Mucosa of descending colon (tissue), 3 donors: ENCODE results near the gene TNFRSF6B. TPM values are rescaled to one million over a fixed set of nuclear protein-coding genes. Genes with fewer than 3 reads are reported as not detected.

Experiments
- ATAC-seq: fragments of 200-7000 bp; cut with Tn5 transposase; one replicate; pipeline ENCODE4 v1.9.1; 2020; ENCODE audit warnings: mild to moderate bottlenecking, moderate library complexity
- DNase-seq, 3 donors: peaks; one replicate each; pipeline ENCODE4 v3.0.0-alpha.2; 2020
- H3K36me3 ChIP-seq: fragments of 200-600 bp; one replicate; pipeline ENCODE4 v1.8.0; 2021; ENCODE audit warnings: low read depth, mild to moderate bottlenecking
- H3K4me1 ChIP-seq: fragments of 200-600 bp; one replicate; pipeline ENCODE4 v1.8.0; 2021; ENCODE audit warnings: low read depth, mild to moderate bottlenecking
- H3K4me3 ChIP-seq: fragments of 200-600 bp; one replicate; pipeline ENCODE4 v1.8.0; 2021; ENCODE audit warnings: mild to moderate bottlenecking
- H3K9me3 ChIP-seq: fragments of 200-600 bp; one replicate; pipeline ENCODE4 v1.8.0; 2021; ENCODE audit warnings: mild to moderate bottlenecking
- intact Hi-C, 2 donors: fragments of 100-400 bp; cut with DNase I in 1 of 2; cut with micrococcal nuclease in 1 of 2; formaldehyde crosslinking; loops; one replicate each; pipeline versions ENCODE4 v1.11.0 to v1.11.1; 2022; cut with DNase I, micrococcal nuclease
- total RNA-seq, 3 donors: library from RNA; stranded (reverse); fragmentation: NEBNext Ultra II Directional in 2 of 3; extraction: Animal tissue kit (Norgen Biotek cat#: 25700) in 2 of 3; gene quantifications; one replicate each; pipeline versions ENCODE4 v1.2.1 to v1.2.4, GENCODE V29; 2021 to 2023
- TF ChIP-seq, protein P1 (sequence below): fragments of 200-600 bp; IDR thresholded peaks from one replicate; pipeline ENCODE4 v1.8.0; 2022; ENCODE audit warnings: antibody characterized with exemption, mild to moderate bottlenecking
- donor health status: DM: no; HTN: no; CAD: no; lungs with moderate emphysema.
- donor health status: DM: no; HTN: no; CAD: no.
- donor health status: DM: no; HTN: yes; CAD: no.

The TNFRSF6B gene
- total RNA-seq, 3 donors from 2014 or later = 19.7 TPM; not detected in 2

DNA sequence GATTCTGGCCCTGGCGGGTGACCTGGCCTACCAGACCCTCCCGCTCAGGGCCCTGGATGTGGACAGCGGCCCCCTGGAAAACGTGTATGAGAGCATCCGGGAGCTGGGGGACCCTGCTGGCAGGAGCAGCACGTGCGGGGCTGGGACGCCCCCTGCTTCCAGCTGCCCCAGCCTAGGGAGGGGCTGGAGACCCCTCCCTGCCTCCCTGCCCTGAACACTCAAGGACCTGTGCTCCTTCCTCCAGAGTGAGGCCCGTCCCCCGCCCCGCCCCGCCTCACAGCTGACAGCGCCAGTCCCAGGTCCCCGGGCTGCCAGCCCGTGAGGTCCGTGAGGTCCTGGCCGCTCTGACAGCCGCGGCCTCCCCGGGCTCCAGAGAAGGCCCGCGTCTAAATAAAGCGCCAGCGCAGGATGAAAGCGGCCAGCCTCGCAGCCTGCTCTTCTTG is 42.3 kb downstream of the TNFRSF6B start:
- Histone ChIP-seq H3K4me1 (peaks cover 43% of the 10 kb centered on the region), H3K36me3 (peaks cover under 1% of the 10 kb centered on the region), H3K9me3 (no peaks in the 10 kb centered on the region), H3K4me3 (no peak overlapping the region)
- DNase-seq (peak; percentile 77 to 88 (median 86)), ATAC-seq (peak; percentile 49)
- TF ChIP-seq, protein P1, sequence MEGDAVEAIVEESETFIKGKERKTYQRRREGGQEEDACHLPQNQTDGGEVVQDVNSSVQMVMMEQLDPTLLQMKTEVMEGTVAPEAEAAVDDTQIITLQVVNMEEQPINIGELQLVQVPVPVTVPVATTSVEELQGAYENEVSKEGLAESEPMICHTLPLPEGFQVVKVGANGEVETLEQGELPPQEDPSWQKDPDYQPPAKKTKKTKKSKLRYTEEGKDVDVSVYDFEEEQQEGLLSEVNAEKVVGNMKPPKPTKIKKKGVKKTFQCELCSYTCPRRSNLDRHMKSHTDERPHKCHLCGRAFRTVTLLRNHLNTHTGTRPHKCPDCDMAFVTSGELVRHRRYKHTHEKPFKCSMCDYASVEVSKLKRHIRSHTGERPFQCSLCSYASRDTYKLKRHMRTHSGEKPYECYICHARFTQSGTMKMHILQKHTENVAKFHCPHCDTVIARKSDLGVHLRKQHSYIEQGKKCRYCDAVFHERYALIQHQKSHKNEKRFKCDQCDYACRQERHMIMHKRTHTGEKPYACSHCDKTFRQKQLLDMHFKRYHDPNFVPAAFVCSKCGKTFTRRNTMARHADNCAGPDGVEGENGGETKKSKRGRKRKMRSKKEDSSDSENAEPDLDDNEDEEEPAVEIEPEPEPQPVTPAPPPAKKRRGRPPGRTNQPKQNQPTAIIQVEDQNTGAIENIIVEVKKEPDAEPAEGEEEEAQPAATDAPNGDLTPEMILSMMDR = no peak
- intact Hi-C loops = no loop called here

DNA sequence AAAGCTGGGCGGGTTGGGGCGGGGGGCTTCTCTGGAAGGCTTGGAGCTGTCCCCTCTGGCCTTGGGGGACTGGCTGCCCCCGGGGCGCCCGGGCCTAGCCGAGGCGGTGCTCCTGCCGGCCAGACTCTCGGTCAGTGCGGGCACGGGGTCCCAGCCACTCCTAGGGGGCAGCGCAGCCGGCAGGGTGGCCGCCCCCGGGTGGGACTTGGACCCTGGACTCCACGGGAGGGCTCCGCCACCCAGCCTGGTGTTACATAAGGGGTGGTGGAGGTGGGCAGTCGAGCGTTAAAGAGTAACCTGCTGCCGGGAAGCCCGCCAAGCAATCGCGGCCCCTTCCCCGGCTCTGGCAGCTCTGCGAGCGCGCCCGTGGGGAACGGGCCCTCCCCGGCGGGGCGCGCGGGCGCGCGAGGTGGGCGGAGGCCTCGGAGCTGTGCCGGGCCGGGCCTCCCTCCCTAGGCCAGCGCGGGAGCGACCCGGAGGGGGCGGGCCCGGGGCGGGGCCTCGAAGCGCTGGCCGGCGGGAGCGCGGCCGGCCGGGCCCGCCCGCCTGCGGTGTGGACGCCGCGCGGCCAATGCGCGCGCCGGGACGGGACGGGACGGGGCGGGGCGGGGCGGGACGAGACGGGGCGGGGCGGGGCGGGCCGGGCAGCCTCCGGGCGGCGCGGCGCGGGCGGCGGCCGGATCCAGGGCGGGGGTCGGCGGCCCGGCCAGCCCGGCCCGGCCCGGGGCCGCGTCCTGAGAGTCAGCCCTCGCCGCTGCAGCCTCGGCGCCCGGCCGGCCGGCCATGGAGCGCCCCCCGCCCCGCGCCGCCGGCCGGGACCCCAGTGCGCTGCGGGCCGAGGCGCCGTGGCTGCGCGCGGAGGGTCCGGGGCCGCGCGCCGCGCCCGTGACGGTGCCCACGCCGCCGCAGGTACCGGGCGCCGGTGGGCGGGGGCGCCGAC is 42.9 kb downstream of the TNFRSF6B start, which contains the start of gene SLC2A4RG:
SLC2A4RG (plus strand) TSS at position 647 of the 940 bp plus-strand sequence; CDS start at position 784, 137 bp downstream.
- ATAC-seq (peak; percentile 73), DNase-seq (peak; percentile 82 to 90 (median 87))
- Histone ChIP-seq H3K36me3 (peaks cover 3% of the 10 kb centered on the region), H3K9me3 (no peaks in the 10 kb centered on the region), H3K4me3 (peak within 1 kb of the TSS; percentile 11), H3K4me1 (peaks cover 43% of the 10 kb centered on the region)
- TF ChIP-seq, protein P1 = no peak
- intact Hi-C loops = no loop called here

DNA sequence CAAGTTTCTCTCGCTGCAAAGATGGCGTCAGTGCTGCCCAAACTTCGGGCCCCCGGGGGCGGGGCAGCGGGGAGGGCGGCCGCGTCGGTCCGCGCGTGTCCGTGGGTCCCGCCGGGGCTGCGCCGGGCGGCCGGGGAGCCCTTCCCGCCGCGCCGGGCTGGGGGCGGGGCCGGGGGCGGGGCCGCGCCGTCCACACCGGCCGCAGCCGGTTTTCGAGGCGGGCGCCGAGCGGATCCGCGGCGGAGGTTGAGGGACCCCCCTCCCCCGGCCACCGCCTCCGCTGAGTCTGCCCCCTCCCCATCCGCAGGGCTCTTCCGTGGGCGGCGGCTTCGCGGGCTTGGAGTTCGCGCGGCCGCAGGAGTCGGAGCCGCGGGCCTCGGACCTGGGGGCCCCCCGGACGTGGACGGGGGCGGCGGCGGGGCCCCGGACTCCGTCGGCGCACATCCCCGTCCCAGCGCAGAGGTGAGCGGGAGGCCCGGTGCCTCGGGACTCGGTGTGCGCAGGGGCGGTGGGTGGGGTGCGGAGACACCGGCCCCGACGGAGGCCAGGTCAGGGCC is 43.7 kb downstream of the TNFRSF6B start:
- Histone ChIP-seq H3K4me3 (peak overlapping the region; percentile 11), H3K4me1 (peaks cover 43% of the 10 kb centered on the region), H3K9me3 (no peaks in the 10 kb centered on the region), H3K36me3 (peaks cover 3% of the 10 kb centered on the region)
- intact Hi-C loops = no loop called here
- TF ChIP-seq, protein P1 = no peak
- peak; percentile 49 to 78 (median 75) for DNase-seq
- peak; percentile 16 for ATAC-seq

- TF ChIP-seq, protein P1 = no peak
- ATAC-seq (peak; percentile 63), DNase-seq (peak; percentile 92 to 94 (median 93))
- Histone ChIP-seq H3K9me3 (no peaks in the 10 kb centered on the region), H3K36me3 (peaks cover 3% of the 10 kb centered on the region), H3K4me1 (peaks cover 40% of the 10 kb centered on the region), H3K4me3 (peak overlapping the region; percentile 11)
- intact Hi-C loops = no loop called here
These were observed 44.3 kb downstream of the TNFRSF6B start for GRCh38 chr20:63740627-63741353.

GRCh38 chr20:63741354-63741675 is 44.9 kb downstream of the TNFRSF6B start:
- Histone ChIP-seq H3K4me3 (no peak overlapping the region), H3K36me3 (peaks cover 3% of the 10 kb centered on the region), H3K9me3 (no peaks in the 10 kb centered on the region), H3K4me1 (peaks cover 36% of the 10 kb centered on the region)
- no peak for ATAC-seq
- DNase-seq = no peak
- TF ChIP-seq, protein P1 = no peak
- intact Hi-C loops = no loop called here
